HG03571 (cell line): ENCODE data around the gene GTF2IRD1.

Source experiments
- ATAC-seq: cut with Tn5 transposase; IDR thresholded peaks from one replicate; pipeline ENCODE4 v1.9.1; 2021; ENCODE audit not compliant: unreplicated experiment

The GTF2IRD1 gene

GRCh38 chr7:74586258-74587175 lies 132.8 kb downstream of the GTF2IRD1 start:
- ATAC-seq = no peak

- ATAC-seq = peak; percentile 81
Measured at GRCh38 chr7:74587435-74588126, 133.9 kb downstream of the GTF2IRD1 start.

- no peak for ATAC-seq
Measured at GRCh38 chr7:74590813-74591212, 137.1 kb downstream of the GTF2IRD1 start.

- ATAC-seq = no peak
Measured at GRCh38 chr7:74598558-74598957, 144.9 kb downstream of the GTF2IRD1 start.

- no peak for ATAC-seq
Measured at GRCh38 chr7:74599244-74599643, 145.5 kb downstream of the GTF2IRD1 start.

GRCh38 chr7:74604326-74605020 lies 150.8 kb downstream of the GTF2IRD1 start:
- ATAC-seq = no peak

GRCh38 chr7:74606101-74606908 lies 152.6 kb downstream of the GTF2IRD1 start:
- ATAC-seq = no peak

- ATAC-seq = no peak
Measured at GRCh38 chr7:74606909-74607510, 153.3 kb downstream of the GTF2IRD1 start.

GRCh38 chr7:74612015-74612829 lies 158.5 kb downstream of the GTF2IRD1 start:
- ATAC-seq = no peak

- ATAC-seq = no peak
Measured at GRCh38 chr7:74615933-74616780, 162.5 kb downstream of the GTF2IRD1 start.

- no peak for ATAC-seq
Measured at GRCh38 chr7:74617180-74617744, 163.6 kb downstream of the GTF2IRD1 start.

GRCh38 chr7:74619235-74619860 lies 165.6 kb downstream of the GTF2IRD1 start:
- no peak for ATAC-seq

- no peak for ATAC-seq
Measured at GRCh38 chr7:74622228-74622749, 168.6 kb downstream of the GTF2IRD1 start.

- ATAC-seq = no peak
Measured at GRCh38 chr7:74623135-74623534, 169.4 kb downstream of the GTF2IRD1 start.

GRCh38 chr7:74625446-74625845 lies 171.7 kb downstream of the GTF2IRD1 start:
- no peak for ATAC-seq

- no peak for ATAC-seq
Measured at GRCh38 chr7:74627661-74628411, 174.1 kb downstream of the GTF2IRD1 start.

GRCh38 chr7:74632505-74632904 lies 178.8 kb downstream of the GTF2IRD1 start:
- ATAC-seq = no peak
